HepG2 (cell line): ENCODE results near the gene IL1B. TPM values are rescaled to one million over a fixed set of nuclear protein-coding genes. Genes with fewer than 3 reads are reported as not detected.

Experiments used
- ATAC-seq: fragments of 200-7000 bp; cut with Tn5 transposase; 3 replicates; pipeline ENCODE4 v1.9.1; 2020; ENCODE audit warnings: mild to moderate bottlenecking, moderate library complexity
- BruUV-seq: library from RNA; stranded (reverse); fragments of 400-500 nt; replicated peaks from 2 replicates; lab custom pipeline; 2021; lab: Mats Ljungman, UMichigan
- CTCF ChIA-PET: fragments of 300-600 bp; formaldehyde crosslinking; extraction: SDS; loops from one replicate; lab custom pipeline; 2021; ENCODE audit warnings: low total read pairs, inconsistent platforms, low intra/inter-chr PET ratio; lab: Yijun Ruan, JAX
- POLR2A ChIA-PET: fragments of 350-600 bp; sonication (Branson Sonifier 250); formaldehyde crosslinking; loops from one replicate; lab custom pipeline; 2020; ENCODE audit warnings: antibody characterized with exemption, inconsistent platforms; lab: Yijun Ruan, JAX
- DNase-seq: peaks from one replicate; pipeline ENCODE4 v3.0.0-alpha.2; 2015; ENCODE audit warnings: low spot score
- FAIRE-seq: peaks from 3 replicates; lab custom pipeline; 2011; peaks lifted over from hg19 to GRCh38; lab: Jason Lieb, UNC
- H2AFZ ChIP-seq: one replicate; pipeline ENCODE4 v1.6.1; 2011; ENCODE audit warnings: low read length, inconsistent platforms
- H3K27ac ChIP-seq: fragments of 300-600 bp; 3 replicates; pipeline ENCODE4 v1.8.0; 2011; ENCODE audit warnings: mixed run types, mild to moderate bottlenecking, mixed read lengths, low read length, inconsistent platforms; ENCODE audit not compliant: insufficient read depth; ENCODE audit errors: extremely low read length
- H3K27me3 ChIP-seq, 2 experiments: fragments of 200-600 bp in 1 of 2; 2 replicates in 1 of 2; 3 replicates in 1 of 2; pipeline versions ENCODE4 v1.6.0 to v1.8.0; 2011; ENCODE audit warnings: low read length in 2 of 2, mild to moderate bottlenecking in 2 of 2, moderate library complexity in 2 of 2, inconsistent platforms in 1 of 2; ENCODE audit not compliant: insufficient read depth in 2 of 2, control insufficient read depth in 1 of 2
- H3K36me3 ChIP-seq, 2 experiments: fragments of 200-600 bp in 1 of 2; replicated peaks in 1 of 2; 2 replicates in 1 of 2; 3 replicates in 1 of 2; pipeline versions ENCODE4 v1.5.1 to v1.8.0; 2011; ENCODE audit warnings: low read length in 2 of 2, inconsistent platforms in 1 of 2; ENCODE audit not compliant: insufficient read depth in 2 of 2, control insufficient read depth in 1 of 2
- H3K4me1 ChIP-seq: 2 replicates; pipeline ENCODE4 v1.5.1; 2012; ENCODE audit warnings: low read length, inconsistent platforms; ENCODE audit not compliant: insufficient read depth
- H3K4me2 ChIP-seq: 2 replicates; pipeline ENCODE4 v1.6.0; 2011; ENCODE audit warnings: low read depth, low read length, inconsistent platforms
- H3K4me3 ChIP-seq, 3 experiments: fragments of 200-600 bp in 1 of 3; sonication (generic), shearing (Covaris generic) in 1 of 3; replicated peaks in 1 of 3; 2 replicates each; pipeline ENCODE4 v1.5.1; 2011 to 2016; ENCODE audit warnings: low read length in 3 of 3, inconsistent platforms in 2 of 3, low read depth in 2 of 3, mild to moderate bottlenecking in 2 of 3, control low read depth in 1 of 3, mixed read lengths in 1 of 3; ENCODE audit not compliant: insufficient read depth in 1 of 3
- H3K79me2 ChIP-seq: one replicate; pipeline ENCODE4 v1.6.1; 2011; ENCODE audit warnings: low read length, inconsistent platforms; ENCODE audit not compliant: insufficient read depth
- H3K9ac ChIP-seq: 2 replicates; pipeline ENCODE4 v1.6.0; 2011; ENCODE audit warnings: mild to moderate bottlenecking, low read depth, low read length, inconsistent platforms; ENCODE audit not compliant: insufficient read depth
- H3K9me3 ChIP-seq: 2 replicates; pipeline ENCODE4 v1.5.1; 2012; ENCODE audit warnings: mild to moderate bottlenecking, low read length
- H4K20me1 ChIP-seq: 2 replicates; pipeline ENCODE4 v1.6.0; 2011; ENCODE audit warnings: inconsistent platforms, mild to moderate bottlenecking, low read length, moderate library complexity; ENCODE audit not compliant: insufficient read depth
- FOXK1 ChIP-seq: sonication (generic); formaldehyde crosslinking; IDR thresholded peaks from 2 replicates; pipeline ENCODE4 v1.4.0; 2020; ENCODE audit warnings: low read depth, missing genetic modification reagents, borderline replicate concordance
- HBP1 ChIP-seq: IDR thresholded peaks from 2 replicates; pipeline ENCODE4 v1.6.1; 2016; ENCODE audit warnings: low read depth, control low read depth
- HMG20A ChIP-seq: IDR thresholded peaks from 2 replicates; pipeline ENCODE4 v1.6.1; 2016; ENCODE audit warnings: borderline replicate concordance
- TOPORS ChIP-seq: sonication (generic); formaldehyde crosslinking; IDR thresholded peaks from 2 replicates; pipeline ENCODE4 v1.8.0; 2023; ENCODE audit warnings: mild to moderate bottlenecking, missing genetic modification reagents
- ZC3H13 ChIP-seq: sonication (generic); formaldehyde crosslinking; IDR thresholded peaks from 2 replicates; pipeline ENCODE4 v1.8.1; 2023; ENCODE audit warnings: mild to moderate bottlenecking, missing genetic modification reagents, moderate library complexity
- ZFY ChIP-seq: sonication (generic); formaldehyde crosslinking; IDR thresholded peaks from 2 replicates; pipeline ENCODE4 v1.4.0; 2020; ENCODE audit warnings: missing genetic modification reagents
- ZUFSP ChIP-seq: sonication (generic); formaldehyde crosslinking; IDR thresholded peaks from 2 replicates; pipeline ENCODE4 v1.9.0; 2021; ENCODE audit warnings: missing genetic modification reagents, mild to moderate bottlenecking, borderline replicate concordance
- WGBS: methylation state at CpG from one replicate; pipeline ENCODE4 v1.1.6; 2017; ENCODE audit warnings: low lambda C conversion rate; 5-methylcytosine and 5-hydroxymethylcytosine counted together
- in situ Hi-C: cut with HindIII; loops from 2 replicates; pipeline ENCODE4 v1.10.0; 2017; ENCODE audit warnings: low pct_unique_long_range_greater_than_20kb; ENCODE audit not compliant: extremely low pct_ligation_motif_present
- intact Hi-C: fragments of 100-400 bp; cut with micrococcal nuclease; formaldehyde crosslinking; loops from one replicate; pipeline ENCODE4 v1.10.0; 2022; ENCODE audit not compliant: unreplicated experiment
- polyA plus RNA-seq, 8 experiments: library from polyadenylated mRNA; depleted of rRNA in 3 of 8; stranded (reverse) in 7 of 8; unstranded in 1 of 8; fragments of >200 nt; fragmentation: Illumina TruSeq in 4 of 8; extraction: Trizol in 4 of 8; gene quantifications; 2 replicates each; pipeline versions ENCODE4 v1.2.1 to v1.2.3, GENCODE V29; 2011 to 2016; ENCODE audit warnings: low read depth in 4 of 8, missing spikeins in 1 of 8, mixed read lengths in 1 of 8; ENCODE audit not compliant: insufficient read depth in 1 of 8
- total RNA-seq, 5 experiments: library from RNA; depleted of rRNA; stranded (reverse); fragments of >200 nt; fragmentation: Illumina TruSeq; extraction: Trizol; gene quantifications; 2 replicates each; pipeline ENCODE4 v1.2.3, GENCODE V29; 2016; ENCODE audit warnings: low read depth in 1 of 5
- TF ChIP-seq, protein P1 (sequence below): IDR thresholded peaks from 2 replicates; pipeline ENCODE4 v1.6.1; 2016; ENCODE audit warnings: low read depth

IL1B gene
- total and polyA plus RNA-seq, 2 of the 13 experiments (the other 11 are each of a cell fraction or from before 2014, with no cell fraction given) = 0.18 TPM; not detected in 1

DNA sequence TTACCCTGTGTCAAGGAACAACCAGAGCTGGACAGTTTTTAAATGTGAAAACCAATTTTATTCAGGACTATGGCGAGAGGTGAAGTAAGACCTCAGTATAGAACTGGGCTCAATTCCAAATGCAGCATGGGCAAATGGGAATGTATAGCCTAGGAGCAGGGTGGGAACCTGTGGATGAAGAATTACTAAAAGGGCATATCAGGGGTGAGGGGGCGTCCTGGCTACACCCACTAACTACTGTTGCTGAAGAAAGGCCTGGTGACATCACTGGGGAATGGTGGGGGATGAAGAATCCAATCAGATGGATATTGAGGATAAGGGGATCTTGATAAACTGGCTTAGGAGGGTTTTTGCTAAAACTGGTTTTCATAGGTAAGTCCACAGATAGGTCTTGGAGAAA is 47.1 kb upstream of the IL1B start:
- POLR2A ChIA-PET = no interaction called here

GRCh38 chr2:112881217-112881985 is 44.8 kb upstream of the IL1B start:
- DNase-seq = peak; percentile 54
- intact Hi-C loops = loop anchor here (10.0 kb wide), 1 partner anchor 267 kb away; no protein-coding TSS in a partner anchor
- ChIA-PET POLR2A (no interaction called here), CTCF (interaction anchor here (5.8 kb wide), 1 partner anchor 131 kb away, joined by 86 read pairs; no protein-coding TSS in a partner anchor)
- Histone ChIP-seq H3K9me3 (no peaks in the 10 kb centered on the region), H3K4me3 (no peak overlapping the region), H3K4me2 (no peak overlapping the region), H3K36me3 (no peaks in the 10 kb centered on the region), H3K4me1 (peaks cover 40% of the 10 kb centered on the region), H4K20me1 (no peaks in the 10 kb centered on the region), H3K27ac (no peak overlapping the region), H2AFZ (no peak overlapping the region), H3K9ac (no peak overlapping the region), H3K79me2 (no peaks in the 10 kb centered on the region), H3K27me3 (peaks cover 0 to 12% of the 10 kb centered on the region in 2 experiments; a peak in 1 of 5 replicates)
- 40% methylated on average over 5 of the region's 5 CpGs for WGBS
- FAIRE-seq = peak; percentile 42
- peak; percentile 28; the same call in 1 of the 3 replicates for ATAC-seq
- in situ Hi-C loops = no loop called here
- BruUV-seq = no TSS peak
- TF ChIP-seq FOXK1 (CRISPR knock-in tag) (peak; percentile 38; the same call in 1 of the 2 replicates), HMG20A (0 out of 2 replicates have a peak, but pooled peaks have one; percentile 18), ZUFSP (CRISPR knock-in tag) (no peak), HBP1 (CRISPR knock-in tag) (no peak)

More for the DNA sequence above, 47.1 kb upstream of the IL1B start:
- no peak overlapping the region for H3K4me2 ChIP-seq
- BruUV-seq = no TSS peak
- WGBS = 47% methylated on average over 2 of the region's 2 CpGs
- peaks cover 0 to 11% of the 10 kb centered on the region in 2 experiments; a peak in 1 of 5 replicates for H3K27me3 ChIP-seq
- no peak for ATAC-seq
- H3K9me3 ChIP-seq = no peaks in the 10 kb centered on the region
- no peak for DNase-seq
- H3K36me3 ChIP-seq = no peaks in the 10 kb centered on the region
- TF ChIP-seq ZFY (CRISPR knock-in tag) (no peak), TOPORS (CRISPR knock-in tag) (no peak), ZC3H13 (CRISPR knock-in tag) (no peak)
- TF ChIP-seq, protein P1, sequence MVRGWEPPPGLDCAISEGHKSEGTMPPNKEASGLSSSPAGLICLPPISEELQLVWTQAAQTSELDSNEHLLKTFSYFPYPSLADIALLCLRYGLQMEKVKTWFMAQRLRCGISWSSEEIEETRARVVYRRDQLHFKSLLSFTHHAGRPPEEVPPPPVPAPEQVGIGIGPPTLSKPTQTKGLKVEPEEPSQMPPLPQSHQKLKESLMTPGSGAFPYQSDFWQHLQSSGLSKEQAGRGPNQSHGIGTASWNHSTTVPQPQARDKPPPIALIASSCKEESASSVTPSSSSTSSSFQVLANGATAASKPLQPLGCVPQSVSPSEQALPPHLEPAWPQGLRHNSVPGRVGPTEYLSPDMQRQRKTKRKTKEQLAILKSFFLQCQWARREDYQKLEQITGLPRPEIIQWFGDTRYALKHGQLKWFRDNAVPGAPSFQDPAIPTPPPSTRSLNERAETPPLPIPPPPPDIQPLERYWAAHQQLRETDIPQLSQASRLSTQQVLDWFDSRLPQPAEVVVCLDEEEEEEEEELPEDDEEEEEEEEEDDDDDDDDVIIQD = no peak
- no peak overlapping the region for H3K4me3 ChIP-seq
- H3K4me1 ChIP-seq = peaks cover 40% of the 10 kb centered on the region
- CTCF ChIA-PET = interaction anchor here (5.8 kb wide), 1 partner anchor 134 kb away, joined by 86 read pairs; no protein-coding TSS in a partner anchor
- H2AFZ ChIP-seq = no peak overlapping the region
- no peak for FAIRE-seq
- in situ Hi-C loops (no loop called here), intact Hi-C loops (loop anchor here (10.0 kb wide), 1 partner anchor 269 kb away; no protein-coding TSS in a partner anchor)
- no peak overlapping the region for H3K27ac ChIP-seq
- H3K9ac ChIP-seq = no peak overlapping the region
- H3K79me2 ChIP-seq = no peaks in the 10 kb centered on the region
- no peaks in the 10 kb centered on the region for H4K20me1 ChIP-seq
